A673 (cell line): ENCODE measurements around the gene SPATS2L. TPM values are rescaled to one million over a fixed set of nuclear protein-coding genes. Genes with fewer than 3 reads are reported as not detected.

ENCODE experiments used
- BruUV-seq: library from RNA; stranded (reverse); fragments of 400-500 nt; replicated peaks from 2 replicates; lab custom pipeline; 2021; lab: Mats Ljungman, UMichigan
- CTCF ChIA-PET: fragments of 300-600 bp; sonication (Branson Sonifier 250); formaldehyde crosslinking; loops from one replicate; lab custom pipeline; 2022; ENCODE audit warnings: antibody characterized with exemption; lab: Charles Lee
- POLR2A ChIA-PET: fragments of 300-600 bp; sonication (Branson Sonifier 250); formaldehyde crosslinking; loops from one replicate; lab custom pipeline; 2022; ENCODE audit warnings: antibody characterized with exemption; ENCODE audit not compliant: low non-redundant PET; lab: Charles Lee
- DNase-seq: peaks from one replicate; pipeline ENCODE4 v3.0.0-alpha.2; 2015; ENCODE audit warnings: low spot score
- H3K27ac ChIP-seq: fragments of 200-600 bp; sonication (generic); 2 replicates; pipeline ENCODE4 v1.5.1; 2016; ENCODE audit warnings: mixed run types, low read depth, mild to moderate bottlenecking, mixed read lengths, antibody characterized with exemption, low read length; ENCODE audit not compliant: poor library complexity, severe bottlenecking
- H3K27me3 ChIP-seq: fragments of 200-600 bp; sonication (generic); replicated peaks from 2 replicates; pipeline ENCODE4 v1.6.1; 2017; ENCODE audit warnings: mixed run types, low read depth, mild to moderate bottlenecking, mixed read lengths, antibody characterized with exemption, low read length; ENCODE audit not compliant: insufficient read depth, poor library complexity
- H3K36me3 ChIP-seq: fragments of 200-600 bp; sonication (generic); 2 replicates; pipeline ENCODE4 v1.6.1; 2016; ENCODE audit warnings: mixed run types, mild to moderate bottlenecking, mixed read lengths, antibody characterized with exemption, low read length; ENCODE audit not compliant: insufficient read depth, poor library complexity, severe bottlenecking
- H3K4me1 ChIP-seq: fragments of 200-600 bp; sonication (generic); 2 replicates; pipeline ENCODE4 v1.6.1; 2017; ENCODE audit warnings: mixed run types, mild to moderate bottlenecking, mixed read lengths, antibody characterized with exemption, low read length; ENCODE audit not compliant: insufficient read depth, poor library complexity, severe bottlenecking
- H3K4me3 ChIP-seq: fragments of 200-600 bp; sonication (generic); 2 replicates; pipeline ENCODE4 v1.5.1; 2016; ENCODE audit warnings: low read depth, mixed run types, mild to moderate bottlenecking, mixed read lengths, low read length; ENCODE audit not compliant: poor library complexity, severe bottlenecking
- H3K9me3 ChIP-seq: fragments of 200-600 bp; sonication (generic); 2 replicates; pipeline ENCODE4 v1.6.1; 2016; ENCODE audit warnings: mixed run types, low read depth, mild to moderate bottlenecking, mixed read lengths, antibody characterized with exemption, low read length; ENCODE audit not compliant: poor library complexity, severe bottlenecking
- EZH2 ChIP-seq: fragments of 200-600 bp; sonication (generic); IDR thresholded peaks from 2 replicates; pipeline ENCODE4 v1.6.1; 2017; ENCODE audit warnings: borderline replicate concordance, low read depth, mild to moderate bottlenecking, mixed read lengths, antibody characterized with exemption, low read length; ENCODE audit not compliant: poor library complexity, severe bottlenecking
- intact Hi-C: fragments of 100-400 bp; cut with micrococcal nuclease; formaldehyde crosslinking; loops from one replicate; pipeline ENCODE4 v1.10.0; 2022; ENCODE audit not compliant: unreplicated experiment
- total RNA-seq: library from RNA; stranded (reverse); gene quantifications from 2 replicates; pipeline ENCODE4 v1.2.3, GENCODE V29; 2021
- TF ChIP-seq, protein P1 (sequence below): fragments of 300-800, 200-600 bp; sonication (generic); conservative IDR thresholded peaks from 2 replicates; pipeline ENCODE4 v1.5.1; 2017; ENCODE audit warnings: low read depth, mild to moderate bottlenecking, antibody characterized with exemption, low read length, moderate library complexity, mixed read lengths

The SPATS2L gene
- total RNA-seq, 1 experiment from 2014 or later = 10.0 TPM

DNA sequence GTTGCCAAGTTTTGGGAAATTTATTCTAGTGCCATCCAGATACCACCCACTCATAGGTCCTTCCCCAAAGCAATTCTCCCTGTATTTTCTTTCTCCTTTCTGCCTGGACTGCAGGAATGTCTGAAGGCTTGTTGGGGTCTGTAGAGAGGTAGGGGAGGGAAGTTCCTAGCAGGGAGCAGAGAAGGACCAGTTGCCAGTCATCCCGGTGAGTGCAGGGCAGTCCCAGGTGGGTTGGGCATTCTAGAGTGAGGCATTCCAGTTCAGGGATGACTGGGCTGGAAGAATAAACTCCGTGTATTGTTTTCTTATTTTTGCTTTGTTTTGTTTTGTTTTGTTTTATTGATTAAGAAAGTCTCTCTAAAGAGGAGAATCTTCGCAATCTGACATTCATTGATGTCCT, 58.1 kb downstream of the SPATS2L start:
- BruUV-seq = no TSS peak

DNA sequence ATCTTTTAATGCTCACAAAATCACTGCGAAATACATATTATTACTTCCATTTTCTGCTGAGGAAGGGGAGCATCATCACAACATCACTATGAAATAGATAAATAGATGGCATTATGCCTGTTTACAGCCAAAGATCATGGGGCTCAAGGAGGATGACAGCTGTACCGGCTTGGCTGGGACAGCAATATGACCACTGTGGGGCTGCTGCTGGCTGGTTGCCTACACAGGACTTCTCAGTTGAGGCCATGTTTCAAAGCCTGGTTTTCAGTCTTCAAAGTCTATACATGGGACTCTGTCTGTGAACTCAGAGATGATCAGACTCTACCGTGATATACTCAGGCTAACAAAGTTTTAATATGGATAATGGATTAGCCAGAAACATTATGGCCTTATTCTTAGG, 58.7 kb downstream of the SPATS2L start:
- POLR2A ChIA-PET = no interaction called here
- Histone ChIP-seq H3K4me1 (no peaks in the 10 kb centered on the region), H3K27ac (no peak overlapping the region), H3K4me3 (no peak overlapping the region), H3K9me3 (no peaks in the 10 kb centered on the region), H3K27me3 (no peaks in the 10 kb centered on the region), H3K36me3 (no peaks in the 10 kb centered on the region)
- DNase-seq = no peak
- no TSS peak for BruUV-seq
- TF ChIP-seq, protein P1, sequence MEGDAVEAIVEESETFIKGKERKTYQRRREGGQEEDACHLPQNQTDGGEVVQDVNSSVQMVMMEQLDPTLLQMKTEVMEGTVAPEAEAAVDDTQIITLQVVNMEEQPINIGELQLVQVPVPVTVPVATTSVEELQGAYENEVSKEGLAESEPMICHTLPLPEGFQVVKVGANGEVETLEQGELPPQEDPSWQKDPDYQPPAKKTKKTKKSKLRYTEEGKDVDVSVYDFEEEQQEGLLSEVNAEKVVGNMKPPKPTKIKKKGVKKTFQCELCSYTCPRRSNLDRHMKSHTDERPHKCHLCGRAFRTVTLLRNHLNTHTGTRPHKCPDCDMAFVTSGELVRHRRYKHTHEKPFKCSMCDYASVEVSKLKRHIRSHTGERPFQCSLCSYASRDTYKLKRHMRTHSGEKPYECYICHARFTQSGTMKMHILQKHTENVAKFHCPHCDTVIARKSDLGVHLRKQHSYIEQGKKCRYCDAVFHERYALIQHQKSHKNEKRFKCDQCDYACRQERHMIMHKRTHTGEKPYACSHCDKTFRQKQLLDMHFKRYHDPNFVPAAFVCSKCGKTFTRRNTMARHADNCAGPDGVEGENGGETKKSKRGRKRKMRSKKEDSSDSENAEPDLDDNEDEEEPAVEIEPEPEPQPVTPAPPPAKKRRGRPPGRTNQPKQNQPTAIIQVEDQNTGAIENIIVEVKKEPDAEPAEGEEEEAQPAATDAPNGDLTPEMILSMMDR = no peak
- no peak for TF ChIP-seq EZH2
- CTCF ChIA-PET = no interaction called here
- intact Hi-C loops = no loop called here

More for the DNA sequence above, 58.1 kb downstream of the SPATS2L start:
- CTCF ChIA-PET = no interaction called here
- H3K27me3 ChIP-seq = no peaks in the 10 kb centered on the region
- POLR2A ChIA-PET = no interaction called here
- no peak overlapping the region for H3K27ac ChIP-seq
- no peaks in the 10 kb centered on the region for H3K9me3 ChIP-seq
- DNase-seq = no peak
- intact Hi-C loops = no loop called here
- TF ChIP-seq, protein P1 = no peak
- TF ChIP-seq EZH2 = no peak
- no peaks in the 10 kb centered on the region for H3K36me3 ChIP-seq
- no peak overlapping the region for H3K4me3 ChIP-seq
- no peaks in the 10 kb centered on the region for H3K4me1 ChIP-seq

DNA sequence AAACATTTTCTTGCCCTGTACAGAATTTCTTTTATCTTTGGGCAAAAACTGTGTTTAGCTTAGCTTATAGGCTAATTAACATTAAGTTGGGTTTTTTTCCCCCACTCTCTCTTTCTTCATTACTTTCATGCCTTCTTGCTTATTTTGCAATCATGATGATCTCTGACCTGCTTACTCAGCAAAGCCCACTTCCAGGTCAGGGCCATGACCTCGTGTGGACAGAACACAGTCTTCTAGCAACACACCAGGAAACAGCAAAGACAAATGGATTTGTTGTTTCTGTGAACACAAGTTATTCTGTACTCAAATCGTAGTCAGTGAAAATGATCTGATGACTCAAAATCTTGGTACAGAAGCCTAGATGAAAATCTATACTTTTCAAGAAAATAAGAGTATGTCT, 60.7 kb downstream of the SPATS2L start:
- BruUV-seq = no TSS peak
- Histone ChIP-seq H3K4me1 (no peaks in the 10 kb centered on the region), H3K4me3 (no peak overlapping the region), H3K27ac (no peak overlapping the region), H3K9me3 (no peaks in the 10 kb centered on the region), H3K36me3 (no peaks in the 10 kb centered on the region), H3K27me3 (no peaks in the 10 kb centered on the region)
- DNase-seq = no peak
- TF ChIP-seq, protein P1 = no peak
- TF ChIP-seq EZH2 = no peak
- CTCF ChIA-PET = no interaction called here
- intact Hi-C loops = no loop called here
- POLR2A ChIA-PET = no interaction called here
